Measurements from ENCODE around the gene PRTN3.
"Not testable (repeated sequence)": the region's sequence is repeated elsewhere in the genome, so short reads cannot be mapped to it uniquely, and the experiment has no call there.

PRTN3 gene

GRCh38 chr19:884420-885211 is 43.8 kb downstream of the PRTN3 start:
- DNase-seq, result no peak

GRCh38 chr19:885536-886224 is 44.9 kb downstream of the PRTN3 start:
- DNase-seq, result no peak

- no peak for DNase-seq
Measured at GRCh38 chr19:887072-887471, 46.3 kb downstream of the PRTN3 start.

GRCh38 chr19:887599-887998 is 46.8 kb downstream of the PRTN3 start:
- no peak for DNase-seq

- no peak for DNase-seq
Measured at GRCh38 chr19:888581-889385, 48.0 kb downstream of the PRTN3 start.

GRCh38 chr19:889662-890295 is 49.0 kb downstream of the PRTN3 start:
- DNase-seq, result no peak

- no peak for DNase-seq
Measured at GRCh38 chr19:890831-891230, 50.0 kb downstream of the PRTN3 start.

- not testable (repeated sequence) for DNase-seq
Measured at GRCh38 chr19:891421-892200, 50.8 kb downstream of the PRTN3 start.

GRCh38 chr19:892243-892893 is 51.6 kb downstream of the PRTN3 start:
- DNase-seq, result no peak

GRCh38 chr19:892894-893689 is 52.3 kb downstream of the PRTN3 start, which contains the start of the genes MED16 and RNU6-9:
MED16 (minus strand) TSS chr19:893187; CDS start chr19:891131, 2,056 bp downstream.
RNU6-9 (plus strand) TSS chr19:893484.
- peak; percentile 88 for DNase-seq

GRCh38 chr19:896434-896833 is 55.6 kb downstream of the PRTN3 start:
- DNase-seq, result no peak

GRCh38 chr19:896999-897398 is 56.2 kb downstream of the PRTN3 start:
- no peak for DNase-seq

- DNase-seq, result no peak
Measured at GRCh38 chr19:897442-898039, 56.7 kb downstream of the PRTN3 start.
